DND-41 (cell line): ENCODE results near the gene KCTD21.

Experiments used
- EZH2 ChIP-seq: IDR thresholded peaks from 3 replicates; pipeline ENCODE4 v1.6.1; 2012; ENCODE audit warnings: borderline replicate concordance, low read depth, mild to moderate bottlenecking, moderate library complexity, low read length, inconsistent platforms; ENCODE audit not compliant: severe bottlenecking
- TF ChIP-seq, protein P1 (sequence below): IDR thresholded peaks from 2 replicates; pipeline ENCODE4 v1.5.1; 2012; ENCODE audit warnings: borderline replicate concordance, low read length, moderate library complexity, mild to moderate bottlenecking; ENCODE audit not compliant: poor library complexity, severe bottlenecking; ENCODE audit errors: extremely low read depth

DNA sequence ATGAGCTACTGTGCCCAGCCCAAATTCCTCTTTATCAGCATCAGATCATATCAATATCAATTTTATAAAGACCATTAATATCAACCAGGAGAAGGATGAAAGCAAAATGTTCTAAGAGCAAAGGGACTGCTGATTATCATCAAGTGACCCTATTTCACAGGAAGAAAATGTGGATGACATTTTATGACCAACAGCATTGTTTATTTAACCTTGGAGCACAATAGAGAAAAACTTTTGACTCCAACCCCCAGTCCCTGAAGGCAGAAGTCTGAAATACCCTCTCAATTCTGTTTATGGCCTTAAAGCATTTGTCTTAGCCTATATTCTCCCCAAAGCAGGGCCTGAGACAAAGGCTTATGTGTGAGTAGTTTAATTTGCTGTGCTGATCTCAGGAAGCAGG is 37.7 kb downstream of the KCTD21 start:
- TF ChIP-seq, protein P1, sequence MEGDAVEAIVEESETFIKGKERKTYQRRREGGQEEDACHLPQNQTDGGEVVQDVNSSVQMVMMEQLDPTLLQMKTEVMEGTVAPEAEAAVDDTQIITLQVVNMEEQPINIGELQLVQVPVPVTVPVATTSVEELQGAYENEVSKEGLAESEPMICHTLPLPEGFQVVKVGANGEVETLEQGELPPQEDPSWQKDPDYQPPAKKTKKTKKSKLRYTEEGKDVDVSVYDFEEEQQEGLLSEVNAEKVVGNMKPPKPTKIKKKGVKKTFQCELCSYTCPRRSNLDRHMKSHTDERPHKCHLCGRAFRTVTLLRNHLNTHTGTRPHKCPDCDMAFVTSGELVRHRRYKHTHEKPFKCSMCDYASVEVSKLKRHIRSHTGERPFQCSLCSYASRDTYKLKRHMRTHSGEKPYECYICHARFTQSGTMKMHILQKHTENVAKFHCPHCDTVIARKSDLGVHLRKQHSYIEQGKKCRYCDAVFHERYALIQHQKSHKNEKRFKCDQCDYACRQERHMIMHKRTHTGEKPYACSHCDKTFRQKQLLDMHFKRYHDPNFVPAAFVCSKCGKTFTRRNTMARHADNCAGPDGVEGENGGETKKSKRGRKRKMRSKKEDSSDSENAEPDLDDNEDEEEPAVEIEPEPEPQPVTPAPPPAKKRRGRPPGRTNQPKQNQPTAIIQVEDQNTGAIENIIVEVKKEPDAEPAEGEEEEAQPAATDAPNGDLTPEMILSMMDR = no peak
- TF ChIP-seq EZH2 = no peak
